ENCODE results near the gene CDK5.

GRCh38 chr7:151007469-151007898 lies 50.2 kb downstream of the CDK5 start:
- TF ChIP-seq, protein P1, sequence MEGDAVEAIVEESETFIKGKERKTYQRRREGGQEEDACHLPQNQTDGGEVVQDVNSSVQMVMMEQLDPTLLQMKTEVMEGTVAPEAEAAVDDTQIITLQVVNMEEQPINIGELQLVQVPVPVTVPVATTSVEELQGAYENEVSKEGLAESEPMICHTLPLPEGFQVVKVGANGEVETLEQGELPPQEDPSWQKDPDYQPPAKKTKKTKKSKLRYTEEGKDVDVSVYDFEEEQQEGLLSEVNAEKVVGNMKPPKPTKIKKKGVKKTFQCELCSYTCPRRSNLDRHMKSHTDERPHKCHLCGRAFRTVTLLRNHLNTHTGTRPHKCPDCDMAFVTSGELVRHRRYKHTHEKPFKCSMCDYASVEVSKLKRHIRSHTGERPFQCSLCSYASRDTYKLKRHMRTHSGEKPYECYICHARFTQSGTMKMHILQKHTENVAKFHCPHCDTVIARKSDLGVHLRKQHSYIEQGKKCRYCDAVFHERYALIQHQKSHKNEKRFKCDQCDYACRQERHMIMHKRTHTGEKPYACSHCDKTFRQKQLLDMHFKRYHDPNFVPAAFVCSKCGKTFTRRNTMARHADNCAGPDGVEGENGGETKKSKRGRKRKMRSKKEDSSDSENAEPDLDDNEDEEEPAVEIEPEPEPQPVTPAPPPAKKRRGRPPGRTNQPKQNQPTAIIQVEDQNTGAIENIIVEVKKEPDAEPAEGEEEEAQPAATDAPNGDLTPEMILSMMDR (IDR thresholded peaks at IDR 0.05) = no peak
- TF ChIP-seq POLR2A (IDR thresholded peaks at IDR 0.05) = no peak

Measured in prostate gland (tissue), 2 donors.